Erythroblast (primary cell): ENCODE data around the gene CAPN11.

Experiments
- GATA1 ChIP-seq: IDR thresholded peaks from 2 replicates; pipeline ENCODE4 v1.6.1; 2011; ENCODE audit warnings: low read depth, mild to moderate bottlenecking, control low read depth, low read length, moderate library complexity
- POLR2A ChIP-seq: IDR thresholded peaks from 2 replicates; pipeline ENCODE4 v1.6.1; 2011; ENCODE audit warnings: mild to moderate bottlenecking, low read length

DNA sequence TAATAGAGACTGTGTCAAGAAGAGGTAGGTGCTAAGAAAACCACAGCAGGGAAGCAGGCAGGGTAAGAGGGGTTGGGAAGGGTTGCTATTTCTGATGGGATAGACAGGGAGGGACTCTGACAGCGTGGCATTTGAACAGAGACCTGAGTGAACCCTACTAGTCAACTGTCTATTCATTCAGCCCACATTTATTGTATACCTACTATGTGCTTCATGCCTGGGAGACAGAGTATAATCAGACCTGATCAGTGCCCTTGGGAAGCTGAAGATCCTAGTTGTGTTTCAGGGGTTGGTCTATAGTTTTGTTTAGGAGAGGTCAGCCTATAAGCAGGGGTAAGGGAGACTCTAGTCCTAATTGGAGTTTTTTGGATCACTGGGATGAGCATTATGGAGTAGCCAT, 14.9 kb upstream of the CAPN11 start:
- TF ChIP-seq POLR2A (no peak), GATA1 (no peak)
